Psoas muscle (tissue), 8 donors: ENCODE measurements around the gene DCTN2. TPM values are rescaled to one million over a fixed set of nuclear protein-coding genes. Genes with fewer than 3 reads are reported as not detected.

Experiments used
- ATAC-seq, 4 donors: fragments of 200-7000 bp; cut with Tn5 transposase; one replicate each; pipeline ENCODE4 v1.9.1; 2020; ENCODE audit warnings: moderate library complexity in 3 of 4, mild to moderate bottlenecking in 2 of 4
- DNase-seq, 2 donors: peaks; one replicate each; pipeline ENCODE4 v3.0.0-alpha.2; 2020
- H3K27ac ChIP-seq: fragments of 200-600 bp; one replicate; pipeline ENCODE4 v1.8.0; 2022
- H3K27me3 ChIP-seq, 3 donors: fragments of 200-600 bp in 1 of 3; one replicate each; pipeline versions ENCODE4 v1.6.1 to v1.8.0; 2013 to 2022; ENCODE audit warnings: low read length in 2 of 3, mild to moderate bottlenecking in 2 of 3, moderate library complexity in 1 of 3; ENCODE audit not compliant: insufficient read depth in 3 of 3
- H3K36me3 ChIP-seq, 2 donors: fragments of 200-600 bp in 1 of 2; one replicate each; pipeline versions ENCODE4 v1.6.1 to v1.8.0; 2013 to 2022; ENCODE audit warnings: low read depth in 1 of 2, mild to moderate bottlenecking in 1 of 2, moderate library complexity in 1 of 2; ENCODE audit not compliant: insufficient read depth in 1 of 2
- H3K4me1 ChIP-seq: fragments of 200-600 bp; one replicate; pipeline ENCODE4 v1.8.0; 2022
- H3K4me3 ChIP-seq: fragments of 200-600 bp; one replicate; pipeline ENCODE4 v1.8.0; 2022; ENCODE audit warnings: mild to moderate bottlenecking
- H3K9me3 ChIP-seq: fragments of 200-600 bp; one replicate; pipeline ENCODE4 v1.8.0; 2022
- WGBS, 3 donors: extraction: QIAGEN DNeasy Blood & Tissue Kit; methylation state at CpG; one replicate each; pipeline versions ENCODE4 v1.1.6 to v1.1.7; 2013; 5-methylcytosine and 5-hydroxymethylcytosine counted together
- intact Hi-C, 2 donors: fragments of 100-400 bp; cut with DNase I; formaldehyde crosslinking; loops; one replicate each; pipeline versions ENCODE4 v1.11.0 to v1.14.2; 2022
- polyA plus RNA-seq, 3 donors: library from polyadenylated mRNA; stranded (reverse); fragments of 200-250 nt; gene quantifications; one replicate each; pipeline ENCODE4 v1.2.3, GENCODE V29; 2013
- total RNA-seq, 4 donors: library from RNA; stranded (reverse); fragmentation: NEBNext Ultra II Directional in 2 of 4; extraction: Animal tissue kit (Norgen Biotek cat#: 25700) in 2 of 4; gene quantifications; one replicate each; pipeline versions ENCODE4 v1.2.1 to v1.2.4, GENCODE V29; 2021 to 2023
- TF ChIP-seq, protein P1 (sequence below): fragments of 200-600 bp; IDR thresholded peaks from one replicate; pipeline ENCODE4 v1.8.0; 2022; ENCODE audit warnings: antibody characterized with exemption
- donor health status: healthy with polysubstance abuse.
- donor health status: DM: no; HTN: no; CAD: no; lungs with moderate emphysema.
- donor health status: Bipolar disorder and iron deficiency.
- donor health status: healthy.
- donor health status: DM: yes; HTN: yes; CAD: no.
- donor health status: DM: no; HTN: no; CAD: no.
- donor health status: DM: no; HTN: no; CAD: no.
- donor health status: DM: yes; HTN: yes; CAD: no.

The DCTN2 gene
- total and polyA plus RNA-seq, 7 donors, result 91.0 to 165 (median 108) TPM

DNA sequence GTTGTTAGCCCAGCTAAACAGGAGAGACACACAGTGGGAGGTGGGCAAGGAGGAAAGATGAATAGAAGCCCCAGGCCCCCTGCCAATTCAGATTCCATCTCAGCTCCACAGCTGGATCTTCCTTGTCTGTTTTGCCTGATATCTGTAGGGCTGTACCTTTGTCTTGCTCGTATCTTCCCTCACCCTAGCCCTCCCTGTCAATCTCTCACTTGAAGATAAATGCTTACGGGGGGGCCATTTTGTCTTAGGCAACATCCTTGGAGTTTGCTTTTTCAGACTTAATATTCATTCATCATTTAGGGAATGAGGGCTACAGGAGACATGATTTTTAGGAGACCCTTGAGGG, 5.3 kb upstream of the DCTN2 start:
- H3K27ac ChIP-seq, result no peak overlapping the region
- H3K4me3 ChIP-seq, result no peak overlapping the region
- intact Hi-C loops, result no loop called here
- ATAC-seq (no peak), DNase-seq (no peak)
- 83 to 94% (median 88%) methylated on average over 2 of the region's 2 CpGs for WGBS, 3 donors
- no peaks in the 10 kb centered on the region for H3K9me3 ChIP-seq
- no peaks in the 10 kb centered on the region for H3K36me3 ChIP-seq
- TF ChIP-seq, protein P1, sequence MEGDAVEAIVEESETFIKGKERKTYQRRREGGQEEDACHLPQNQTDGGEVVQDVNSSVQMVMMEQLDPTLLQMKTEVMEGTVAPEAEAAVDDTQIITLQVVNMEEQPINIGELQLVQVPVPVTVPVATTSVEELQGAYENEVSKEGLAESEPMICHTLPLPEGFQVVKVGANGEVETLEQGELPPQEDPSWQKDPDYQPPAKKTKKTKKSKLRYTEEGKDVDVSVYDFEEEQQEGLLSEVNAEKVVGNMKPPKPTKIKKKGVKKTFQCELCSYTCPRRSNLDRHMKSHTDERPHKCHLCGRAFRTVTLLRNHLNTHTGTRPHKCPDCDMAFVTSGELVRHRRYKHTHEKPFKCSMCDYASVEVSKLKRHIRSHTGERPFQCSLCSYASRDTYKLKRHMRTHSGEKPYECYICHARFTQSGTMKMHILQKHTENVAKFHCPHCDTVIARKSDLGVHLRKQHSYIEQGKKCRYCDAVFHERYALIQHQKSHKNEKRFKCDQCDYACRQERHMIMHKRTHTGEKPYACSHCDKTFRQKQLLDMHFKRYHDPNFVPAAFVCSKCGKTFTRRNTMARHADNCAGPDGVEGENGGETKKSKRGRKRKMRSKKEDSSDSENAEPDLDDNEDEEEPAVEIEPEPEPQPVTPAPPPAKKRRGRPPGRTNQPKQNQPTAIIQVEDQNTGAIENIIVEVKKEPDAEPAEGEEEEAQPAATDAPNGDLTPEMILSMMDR, result no peak
- H3K4me1 ChIP-seq, result peaks cover 3% of the 10 kb centered on the region
- H3K27me3 ChIP-seq, result peaks cover 0 to 29% (median 10%) of the 10 kb centered on the region in 3 donors

DNA sequence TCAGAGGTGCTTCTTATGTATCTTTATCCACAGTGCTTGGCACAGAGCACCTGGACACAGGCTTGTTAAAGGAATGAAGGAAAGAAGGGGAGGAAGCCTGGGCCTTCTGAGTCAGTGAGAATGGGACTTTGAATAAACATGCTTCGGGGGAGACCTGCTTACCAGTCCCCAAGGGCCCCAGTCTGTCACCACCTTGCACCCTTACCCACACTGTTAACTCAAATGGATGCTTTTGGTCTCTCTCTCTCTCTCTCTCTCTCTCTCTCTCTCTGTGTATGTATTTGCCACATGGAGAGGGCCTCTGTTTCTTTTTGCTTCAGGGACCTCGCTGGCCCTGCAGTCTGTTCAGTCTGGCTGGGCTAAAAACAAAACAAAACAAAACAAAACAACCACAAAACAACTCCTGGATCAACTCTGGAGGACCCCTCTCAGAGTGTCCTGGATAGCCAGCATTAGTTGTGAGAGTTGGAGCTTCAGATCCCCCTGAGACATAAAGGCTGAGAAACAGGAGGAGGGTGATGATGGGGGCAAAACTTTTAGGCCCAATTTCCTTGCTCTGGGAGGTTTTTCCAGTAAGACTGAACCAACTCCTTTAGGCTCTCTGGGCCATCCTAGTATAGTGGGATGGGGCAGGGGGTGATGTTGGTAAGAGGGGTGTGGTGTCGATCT, 4.8 kb upstream of the DCTN2 start:
- Histone ChIP-seq H3K27me3 (peaks cover 0 to 29% (median 10%) of the 10 kb centered on the region in 3 donors), H3K4me1 (peaks cover 3% of the 10 kb centered on the region), H3K9me3 (no peaks in the 10 kb centered on the region), H3K36me3 (no peaks in the 10 kb centered on the region), H3K4me3 (no peak overlapping the region), H3K27ac (no peak overlapping the region)
- ATAC-seq (no peak), DNase-seq (no peak)
- 77 to 90% (median 85%) methylated on average over 3 of the region's 3 CpGs for WGBS, 3 donors
- intact Hi-C loops, result no loop called here
- TF ChIP-seq, protein P1, result no peak

DNA sequence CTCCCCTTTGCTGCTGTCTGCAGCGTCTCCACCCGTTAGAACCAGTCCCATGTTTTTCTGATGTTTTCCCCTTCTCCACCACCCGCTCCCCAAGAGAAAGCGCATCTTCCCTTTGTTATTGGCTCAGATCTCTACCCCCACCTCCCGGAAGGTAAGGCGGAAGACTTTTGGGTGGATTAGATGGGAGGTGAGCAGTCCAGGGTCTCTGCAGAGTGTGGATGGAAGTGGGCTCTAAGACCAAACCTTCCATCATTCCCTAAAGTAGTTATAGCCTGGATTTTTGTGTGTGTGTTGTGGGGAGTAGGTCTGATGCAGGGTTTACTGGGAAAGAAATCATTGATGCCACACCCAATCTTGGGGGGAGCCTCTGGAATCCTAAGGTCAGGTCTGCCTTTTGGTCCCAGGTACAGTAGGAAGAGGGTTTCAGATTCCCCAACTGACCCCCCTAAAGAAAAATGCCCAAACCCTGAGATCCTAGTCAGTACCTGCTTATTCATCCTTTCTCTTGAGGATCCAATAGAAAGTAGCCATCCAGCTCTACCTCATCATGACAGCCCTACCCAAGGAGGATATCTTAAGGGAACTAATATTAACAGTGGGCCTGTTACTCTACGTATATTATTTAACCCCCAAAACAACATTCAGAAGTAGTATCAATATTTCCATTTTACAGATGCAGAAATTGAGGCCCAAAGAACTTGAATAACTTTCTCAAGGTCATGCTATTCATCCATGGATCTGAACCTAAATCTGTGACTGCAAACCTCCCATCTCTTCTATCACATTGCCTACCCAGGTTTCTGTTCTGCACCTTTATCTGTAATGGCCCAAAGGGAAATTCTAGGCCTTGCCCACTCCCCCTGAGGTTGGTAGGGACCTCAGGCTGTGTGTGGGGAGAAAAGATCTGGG, 3.9 kb upstream of the DCTN2 start:
- WGBS, 3 donors, result 53 to 65% (median 61%) methylated on average over 7 of the region's 7 CpGs
- H3K27me3 ChIP-seq, result peaks cover 0 to 29% (median 10%) of the 10 kb centered on the region in 3 donors
- ATAC-seq, result no peak

DNA sequence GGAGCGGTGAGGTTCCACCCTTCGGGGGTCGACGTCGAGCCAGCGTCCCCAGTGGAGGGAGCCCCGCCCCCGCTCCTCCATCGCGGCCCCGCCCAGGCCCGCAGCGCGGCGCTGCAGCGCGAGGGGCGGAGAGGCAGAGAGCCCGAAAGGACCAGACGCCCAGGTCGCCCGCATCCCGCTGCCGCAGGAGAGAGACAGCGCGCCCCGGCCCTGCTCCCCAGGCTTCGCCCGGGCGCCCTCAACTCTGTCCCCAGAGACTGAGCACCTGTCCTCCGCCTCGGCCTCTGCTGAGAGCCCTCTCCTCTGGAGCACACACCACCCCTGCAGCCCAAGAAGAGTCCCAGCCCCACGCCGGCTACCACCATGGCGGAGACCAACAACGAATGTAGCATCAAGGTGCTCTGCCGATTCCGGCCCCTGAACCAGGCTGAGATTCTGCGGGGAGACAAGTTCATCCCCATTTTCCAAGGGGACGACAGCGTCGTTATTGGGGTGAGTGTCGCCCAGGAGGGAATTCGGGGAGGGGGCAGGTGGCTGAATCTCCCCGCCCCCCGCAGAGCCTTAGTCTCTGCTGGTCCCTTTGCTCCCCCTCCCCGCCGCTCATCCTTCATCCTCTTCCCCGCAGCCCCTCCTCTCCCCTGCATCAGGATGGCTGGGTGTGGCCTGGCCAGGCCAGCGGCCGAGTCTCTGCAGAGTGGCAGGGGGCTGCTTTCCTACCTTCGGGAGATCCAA, 3.1 kb upstream of the DCTN2 start, which contains the start of gene KIF5A:
Gene KIF5A, plus strand, starts transcription at position 136 of the 732 bp plus-strand sequence. Its CDS starts 228 bp downstream, at position 364.
- WGBS, 3 donors, result 3 to 7% (median 4%) methylated on average over 32 to 52 of the region's 52 CpGs
- intact Hi-C loops, result loop anchor here in 1 of 2 donors (5.0 kb wide), 1 partner anchor 142 kb away; the partner anchor contains the start of gene OS9
- Histone ChIP-seq H3K4me1 (peaks cover 16% of the 10 kb centered on the region), H3K36me3 (peaks cover 0 to 8% of the 10 kb centered on the region in 2 donors), H3K4me3 (peak within 1 kb of the TSS; percentile 57), H3K27me3 (peaks cover 0 to 29% (median 10%) of the 10 kb centered on the region in 3 donors), H3K27ac (no peak within 1 kb of the TSS), H3K9me3 (no peaks in the 10 kb centered on the region)
- peak in 1 of 2 donors; percentile 60 for DNase-seq
- TF ChIP-seq, protein P1, result no peak
- ATAC-seq, result no peak

More for the DNA sequence above, 3.9 kb upstream of the DCTN2 start:
- H3K9me3 ChIP-seq, result no peaks in the 10 kb centered on the region
- TF ChIP-seq, protein P1, result no peak
- H3K36me3 ChIP-seq, result peaks cover 0 to under 1% of the 10 kb centered on the region in 2 donors
- DNase-seq, result no peak
- H3K4me1 ChIP-seq, result peaks cover 8% of the 10 kb centered on the region
- intact Hi-C loops, result no loop called here
- H3K27ac ChIP-seq, result no peak overlapping the region
- no peak overlapping the region for H3K4me3 ChIP-seq
